ENCODE results near the gene BRF1.

Gene BRF1

GRCh38 chr14:105261781-105262180 is 39.0 kb downstream of the BRF1 start:
- DNase-seq (ENCODE audit: low spot score), result no peak

GRCh38 chr14:105260959-105261358 is 39.8 kb downstream of the BRF1 start:
- DNase-seq (ENCODE audit: low spot score), result no peak

- no peak for DNase-seq (ENCODE audit: low spot score)
These were observed 42.0 kb downstream of the BRF1 start for GRCh38 chr14:105258846-105259245.

DNA sequence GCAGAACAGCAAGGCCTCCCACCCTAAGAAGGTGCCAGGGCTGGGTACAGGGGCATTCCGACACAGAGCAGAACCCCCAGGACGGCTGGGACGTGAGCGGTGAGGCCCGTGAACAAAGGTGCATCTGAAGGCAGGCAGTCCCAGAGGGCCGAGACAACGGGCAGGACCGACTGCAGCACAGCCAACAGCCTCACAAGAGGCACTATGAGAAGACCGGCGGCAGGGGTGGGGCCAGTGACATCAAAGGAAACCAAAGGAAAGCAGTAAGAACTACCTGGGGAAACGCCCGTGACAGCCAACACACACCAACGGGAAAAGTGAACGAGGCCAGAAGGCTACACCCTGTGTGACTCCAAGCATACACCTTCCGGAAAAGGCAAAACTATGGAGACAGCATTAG is 43.3 kb downstream of the BRF1 start:
- peak; percentile 25 for DNase-seq (ENCODE audit: low spot score)

GRCh38 chr14:105256292-105256960 is 44.4 kb downstream of the BRF1 start:
- no peak for DNase-seq (ENCODE audit: low spot score)

GRCh38 chr14:105255021-105255507 is 45.7 kb downstream of the BRF1 start:
- no peak for DNase-seq (ENCODE audit: low spot score)

DNA sequence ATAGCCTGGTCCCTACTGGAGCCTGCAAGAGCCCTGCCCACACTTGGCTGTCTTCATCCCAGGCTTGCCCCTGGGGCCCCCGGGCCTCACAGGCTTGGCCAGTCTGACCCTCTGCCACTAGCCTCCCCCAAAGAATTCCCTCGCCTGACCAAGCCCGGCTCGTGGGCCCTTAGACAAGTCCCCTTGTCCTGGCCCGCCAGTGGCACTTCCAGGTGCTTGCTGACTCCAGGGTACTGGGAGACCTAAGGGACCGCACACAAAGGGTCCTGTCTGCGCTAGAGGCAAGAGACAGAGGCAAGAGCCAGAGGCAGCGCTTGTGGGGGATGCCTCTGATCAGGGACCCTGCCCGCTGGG is 47.5 kb downstream of the BRF1 start:
- no peak for DNase-seq (ENCODE audit: low spot score)

DNA sequence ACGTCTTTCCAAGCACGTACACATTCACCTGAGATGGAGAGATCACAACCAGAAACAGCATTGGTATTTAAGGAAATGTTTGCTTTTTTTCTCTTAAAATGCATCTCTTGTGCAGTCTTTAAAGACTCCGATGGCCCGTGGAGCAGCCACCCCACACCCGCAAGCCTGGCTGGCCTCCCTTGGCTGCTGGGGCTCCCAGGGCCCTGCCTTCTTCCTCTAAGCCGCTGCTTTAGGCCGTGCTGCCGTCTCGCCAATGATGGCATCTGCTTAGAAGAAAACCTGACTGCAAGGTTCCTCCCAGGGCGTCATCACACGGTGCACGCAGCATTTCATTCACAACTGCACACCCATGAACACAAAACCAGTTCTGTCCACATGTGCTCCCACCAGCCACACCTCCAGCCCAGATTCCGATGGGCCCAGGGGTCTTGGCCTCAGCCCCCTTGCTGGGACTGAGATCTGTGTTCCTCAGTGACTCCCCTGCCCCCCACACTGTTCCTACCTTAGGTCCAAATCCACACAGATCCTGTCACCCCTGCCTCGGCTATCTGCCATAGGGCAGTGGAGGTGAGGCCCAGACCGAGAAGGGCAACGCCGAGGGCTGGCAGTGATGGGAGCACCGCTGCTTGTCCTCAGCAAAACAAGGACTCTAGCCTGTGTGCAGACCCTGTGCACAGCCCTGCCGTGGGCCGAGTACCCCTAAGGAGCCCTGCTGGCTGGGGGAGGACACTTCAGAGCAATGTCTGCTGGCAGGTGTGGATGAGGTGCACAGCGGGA is 48.1 kb downstream of the BRF1 start:
- no peak for DNase-seq (ENCODE audit: low spot score)

GRCh38 chr14:105251920-105252319 is 48.9 kb downstream of the BRF1 start:
- no peak for DNase-seq (ENCODE audit: low spot score)

- no peak for DNase-seq (ENCODE audit: low spot score)
These were observed 49.8 kb downstream of the BRF1 start for GRCh38 chr14:105250986-105251385.

- DNase-seq (ENCODE audit: low spot score), result no peak
These were observed 50.8 kb downstream of the BRF1 start for GRCh38 chr14:105250008-105250366.

- no peak for DNase-seq (ENCODE audit: low spot score)
These were observed 51.4 kb downstream of the BRF1 start for GRCh38 chr14:105249182-105250007.

GRCh38 chr14:105248368-105249181 is 52.2 kb downstream of the BRF1 start, which contains the start of gene BTBD6:
TSS of gene BTBD6 (plus strand) at chr14:105248533. CDS start at chr14:105248712, 179 bp downstream.
- peak; percentile 88 for DNase-seq (ENCODE audit: low spot score)

DNA sequence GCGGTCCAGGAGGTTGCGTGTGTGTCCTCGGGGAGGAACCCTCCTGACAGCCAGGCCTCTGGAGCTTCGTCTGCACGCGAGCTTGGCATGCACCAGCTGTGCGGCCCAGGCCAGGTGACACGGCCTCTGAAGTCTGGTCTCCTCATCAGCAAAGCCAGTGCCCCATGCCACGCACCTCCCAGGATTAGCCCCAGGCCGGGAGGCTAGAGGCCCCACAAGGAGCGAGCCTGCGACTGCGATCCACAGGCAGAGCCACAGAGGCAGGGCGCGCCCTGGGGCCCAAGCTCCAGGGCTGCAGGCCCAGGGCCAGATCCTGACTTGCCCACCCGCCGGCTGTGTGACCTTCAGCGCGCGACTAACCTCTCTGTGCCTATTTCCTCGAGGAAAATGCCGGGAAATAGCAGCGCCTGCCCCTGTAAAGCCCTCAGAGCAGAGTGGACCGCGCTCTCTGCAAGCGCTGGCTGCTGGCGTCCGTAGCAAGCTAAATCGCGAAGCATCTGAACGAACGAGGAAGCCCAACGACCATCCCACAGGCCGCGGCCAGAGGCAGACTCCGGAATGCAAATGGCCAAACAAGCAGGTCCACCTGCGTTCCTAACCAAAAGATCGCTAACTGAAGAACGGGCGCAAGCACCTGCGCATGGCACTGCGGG is 53.0 kb downstream of the BRF1 start:
- no peak for DNase-seq (ENCODE audit: low spot score)

DNA sequence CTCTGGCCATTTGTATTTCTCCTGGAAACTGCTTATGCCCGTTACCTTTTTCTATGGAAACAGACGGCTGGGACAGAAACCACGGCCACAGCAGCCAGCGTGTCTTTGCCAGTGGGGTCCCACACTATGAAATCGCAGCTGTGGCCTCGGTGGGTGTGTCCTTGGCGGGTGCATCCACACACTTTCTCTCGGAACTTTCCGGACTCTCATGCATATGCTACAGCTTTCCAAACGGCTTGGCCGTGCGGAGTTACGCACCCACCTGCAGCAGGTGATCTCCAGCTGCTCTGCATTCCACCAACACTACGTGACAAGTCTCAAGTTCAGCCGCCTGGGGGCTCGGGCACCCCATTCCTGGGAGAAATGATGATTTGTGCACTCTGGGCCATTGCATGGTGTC is 53.8 kb downstream of the BRF1 start:
- DNase-seq (ENCODE audit: low spot score), result no peak

DNA sequence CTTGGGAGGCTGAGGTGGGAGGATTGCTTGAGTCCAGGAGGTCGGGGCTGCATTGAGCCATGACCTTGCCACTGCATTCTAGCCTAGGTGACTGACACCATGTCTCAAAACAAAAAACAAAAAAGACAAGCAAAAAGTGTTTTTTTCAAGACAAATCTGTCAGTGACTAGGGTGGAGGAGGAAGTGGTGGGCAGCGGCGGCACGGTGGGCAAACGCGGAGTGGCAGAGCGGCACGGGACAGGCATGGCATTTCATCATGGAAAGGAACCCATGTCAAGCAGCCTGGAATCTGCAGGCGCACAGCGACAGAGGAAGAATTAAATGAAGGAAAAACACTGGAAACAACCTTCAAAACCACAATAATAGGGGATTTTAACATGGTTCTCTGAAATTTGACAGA is 56.5 kb downstream of the BRF1 start:
- DNase-seq (ENCODE audit: low spot score), result no peak

DNA sequence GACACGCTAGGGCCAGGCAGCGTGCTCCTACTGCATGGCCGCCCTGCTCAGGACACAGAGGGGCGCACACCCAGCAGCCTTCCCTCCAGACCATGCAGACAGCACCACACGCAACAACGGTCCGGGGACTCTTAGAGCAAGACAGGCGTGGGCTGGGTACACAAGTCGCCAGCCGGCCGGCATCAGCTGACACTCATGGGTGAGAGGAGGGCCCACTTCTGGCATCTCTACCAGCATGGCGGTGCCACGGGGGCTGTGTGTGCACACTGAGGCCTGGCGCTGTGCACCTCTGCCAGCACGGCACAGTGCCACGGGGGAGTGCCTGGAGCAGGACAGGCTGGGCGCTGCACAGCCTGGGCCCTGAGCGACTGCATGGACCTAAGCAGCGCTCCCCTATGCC is 59.2 kb downstream of the BRF1 start:
- no peak for DNase-seq (ENCODE audit: low spot score)

DNA sequence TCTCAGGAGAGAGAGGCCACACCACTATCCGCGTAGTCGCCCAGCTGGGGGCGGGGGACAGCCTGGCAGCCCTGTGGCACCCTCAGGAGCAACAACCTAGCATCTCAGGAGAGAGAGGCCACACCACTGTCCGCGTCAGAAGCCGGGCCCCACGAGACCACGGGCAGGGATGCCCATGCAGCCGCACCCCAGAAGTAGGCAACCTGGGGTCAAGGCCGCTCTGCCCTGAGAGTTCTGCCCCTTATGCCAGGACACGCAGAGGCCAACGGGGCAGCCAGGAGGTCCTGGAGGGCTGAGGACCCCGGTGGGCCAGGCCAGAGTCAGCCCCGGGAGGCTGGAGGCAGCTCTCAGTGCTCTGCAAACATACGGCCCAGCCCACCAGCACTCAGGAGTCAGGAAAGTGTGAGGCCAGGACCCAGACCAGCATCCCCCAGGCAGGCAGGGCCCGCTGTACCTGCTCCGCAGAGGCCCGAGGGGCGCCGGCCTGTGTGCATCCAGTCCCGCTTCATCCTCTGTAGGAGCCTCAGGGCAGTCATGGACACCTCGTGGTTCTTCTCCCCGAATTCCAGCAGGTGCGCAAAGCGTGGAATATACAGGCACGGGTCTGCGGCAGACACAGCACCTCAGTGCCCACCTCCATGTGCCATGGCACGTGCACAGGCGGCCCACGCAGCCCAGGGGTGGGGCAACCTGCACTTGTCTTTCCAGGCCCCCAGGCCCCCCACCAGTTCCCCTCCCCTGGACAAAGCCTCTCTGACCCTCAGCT is 59.8 kb downstream of the BRF1 start:
- no peak for DNase-seq (ENCODE audit: low spot score)

- DNase-seq (ENCODE audit: low spot score), result no peak
These were observed 71.6 kb downstream of the BRF1 start for GRCh38 chr14:105229099-105229655.

GRCh38 chr14:105228562-105228961 is 72.2 kb downstream of the BRF1 start:
- no peak for DNase-seq (ENCODE audit: low spot score)
